Daoy (cell line): Measurements from ENCODE around the gene SPATA12. TPM values are rescaled to one million over a fixed set of nuclear protein-coding genes. Genes with fewer than 3 reads are reported as not detected.

Experiments used
- DNase-seq: peaks from one replicate; pipeline ENCODE4 v3.0.0-alpha.2; 2015; ENCODE audit warnings: low read depth
- total RNA-seq: library from RNA; depleted of rRNA; stranded (reverse); fragments of >200 nt; shearing (Covaris generic); gene quantifications from 2 replicates; pipeline ENCODE4 v1.2.3, GENCODE V29; 2014

Gene SPATA12
- total RNA-seq, 1 experiment from 2014 or later: 0.34 TPM

DNA sequence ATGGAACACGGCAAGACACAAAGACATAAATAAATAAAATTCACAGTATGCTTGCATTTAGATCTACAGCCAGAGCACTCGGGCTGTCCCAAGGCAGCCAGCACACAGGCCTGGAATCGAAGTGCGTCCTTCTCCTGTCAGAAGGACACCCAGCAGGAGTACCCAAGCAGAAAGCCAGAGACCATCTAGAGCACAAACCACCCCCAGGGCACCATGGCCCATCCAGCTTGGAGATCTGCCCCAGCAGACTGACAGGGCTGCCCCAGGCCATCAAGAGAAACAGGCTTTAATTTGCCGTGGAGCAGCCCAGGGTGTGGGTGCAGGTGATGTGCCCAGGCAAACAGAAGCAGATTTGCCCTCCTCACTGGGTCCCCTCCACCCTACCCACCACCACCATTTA is 7.8 kb upstream of the SPATA12 start:
- DNase-seq: no peak

DNA sequence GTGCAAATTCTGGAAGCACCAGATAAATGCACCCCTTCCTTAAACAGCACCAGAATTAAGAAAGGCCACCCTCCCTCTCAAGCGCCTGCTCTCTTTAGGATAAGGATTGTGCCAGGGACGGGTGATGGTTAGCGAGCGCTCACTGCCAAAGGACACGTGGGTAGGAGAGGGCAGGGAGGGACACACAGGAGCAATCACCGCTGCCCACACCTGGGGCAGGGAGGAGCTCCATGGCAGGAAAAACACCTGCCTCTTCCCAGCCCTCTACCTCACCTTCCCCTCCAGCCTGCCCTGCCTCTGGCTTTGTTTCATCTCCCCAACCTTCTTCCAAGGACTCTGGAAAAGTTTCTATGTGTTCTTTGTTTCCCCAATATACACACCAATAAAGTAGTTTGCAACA is 7.3 kb upstream of the SPATA12 start:
- no peak for DNase-seq

DNA sequence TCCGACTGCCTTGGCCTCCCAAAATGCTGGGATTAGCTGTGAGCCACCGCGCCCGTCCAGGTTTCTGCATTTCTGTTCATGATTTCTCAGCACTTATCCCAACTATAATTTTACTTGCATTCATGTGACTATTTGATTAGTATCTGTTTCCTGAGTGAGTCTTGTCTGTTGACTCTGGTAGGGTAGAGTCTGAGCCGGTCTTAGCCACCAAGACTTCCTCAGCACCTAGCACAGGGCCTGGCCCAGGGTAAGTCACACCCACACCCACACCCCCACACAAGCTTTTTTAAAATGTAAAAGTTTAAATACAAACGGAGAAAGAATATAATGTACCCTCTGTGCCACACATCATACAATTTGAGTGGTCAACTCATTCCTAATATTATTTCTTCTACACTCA is 3.1 kb upstream of the SPATA12 start:
- DNase-seq: no peak

- DNase-seq: peak; percentile 24
Measured at GRCh38 chr3:57059411-57059810, 1.1 kb upstream of the SPATA12 start.

GRCh38 chr3:57061556-57061955 is 1.1 kb downstream of the SPATA12 start:
- peak; percentile 17 for DNase-seq

- DNase-seq: no peak
Measured at GRCh38 chr3:57062101-57062631, 1.7 kb downstream of the SPATA12 start.

DNA sequence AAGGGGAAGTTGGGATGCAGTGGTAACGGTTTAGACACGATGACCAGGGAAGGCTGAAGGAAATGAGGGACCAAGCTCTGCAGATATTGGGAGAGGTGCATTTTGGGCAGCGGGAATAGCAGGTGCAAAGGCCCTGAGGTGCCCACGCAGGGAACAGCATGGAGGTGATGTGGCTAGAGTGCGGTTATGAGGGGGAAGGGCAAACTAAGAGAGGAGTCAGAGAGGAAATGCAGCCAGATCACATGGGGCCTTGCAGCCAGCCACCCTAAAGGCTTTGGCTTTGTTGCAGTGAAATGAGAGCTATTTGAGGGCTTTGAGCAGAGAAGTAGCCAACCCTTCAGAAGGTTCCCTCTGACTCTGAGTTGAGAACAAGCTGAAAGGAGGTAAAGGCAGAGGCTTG is 2.6 kb downstream of the SPATA12 start:
- DNase-seq: no peak

DNA sequence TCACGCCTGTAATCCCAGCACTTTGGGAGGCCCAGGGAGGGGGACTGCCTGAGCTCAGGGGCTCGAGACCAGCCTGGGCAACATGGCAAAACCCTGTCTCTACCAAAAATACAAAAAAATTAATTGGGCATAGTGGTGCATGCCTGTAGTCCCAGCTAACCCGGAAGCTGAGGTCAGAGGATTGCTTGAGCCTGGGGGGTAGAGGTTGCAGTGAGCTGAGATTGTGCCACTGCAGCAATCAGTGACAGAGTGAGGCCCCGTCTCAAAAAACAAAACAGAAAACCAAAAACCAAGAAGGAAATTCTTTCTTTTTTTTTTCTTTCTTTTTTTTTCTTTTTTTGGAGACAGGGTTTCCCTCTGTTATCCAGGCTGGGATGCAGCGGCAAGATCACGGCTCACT is 3.5 kb downstream of the SPATA12 start:
- no peak for DNase-seq

GRCh38 chr3:57064572-57064971 is 4.1 kb downstream of the SPATA12 start:
- no peak for DNase-seq

DNA sequence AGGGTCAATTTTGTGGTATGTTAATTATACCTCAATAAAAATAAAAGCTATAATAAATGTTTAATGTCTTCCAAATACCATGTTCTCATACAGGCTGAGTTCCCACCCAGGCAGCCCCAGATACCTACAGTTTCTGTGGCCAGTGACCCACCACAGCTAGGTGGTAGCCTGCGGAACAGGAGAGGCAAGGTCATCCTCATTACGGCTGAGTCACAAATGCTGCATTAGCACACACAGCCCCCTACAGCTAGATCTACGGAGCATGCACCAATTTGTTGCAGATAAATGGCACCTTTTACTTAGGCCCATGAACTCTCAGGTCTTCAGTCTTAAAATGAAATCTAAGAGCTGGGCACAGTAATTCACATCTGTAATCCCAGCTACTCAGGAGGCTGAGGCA is 5.1 kb downstream of the SPATA12 start:
- peak; percentile 19 for DNase-seq

DNA sequence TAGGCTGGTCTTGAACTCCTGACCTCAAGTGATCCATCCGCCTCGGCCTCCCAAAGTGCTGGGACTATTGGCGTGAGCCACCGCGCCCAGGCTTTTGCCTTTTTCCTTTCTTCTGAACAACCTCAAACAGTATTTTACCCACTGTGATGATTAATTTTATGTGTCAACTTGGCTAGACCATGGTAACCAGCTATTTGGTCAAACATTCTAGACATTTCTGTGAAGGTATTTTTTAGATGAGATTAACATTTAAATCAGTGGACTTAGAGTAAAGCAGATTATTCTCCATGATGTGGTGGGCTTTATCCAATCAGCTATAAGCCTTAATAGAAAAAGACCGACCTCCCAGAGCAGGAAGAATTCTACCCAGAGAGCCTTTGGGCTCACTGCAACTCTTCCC is 6.0 kb downstream of the SPATA12 start:
- DNase-seq: no peak

DNA sequence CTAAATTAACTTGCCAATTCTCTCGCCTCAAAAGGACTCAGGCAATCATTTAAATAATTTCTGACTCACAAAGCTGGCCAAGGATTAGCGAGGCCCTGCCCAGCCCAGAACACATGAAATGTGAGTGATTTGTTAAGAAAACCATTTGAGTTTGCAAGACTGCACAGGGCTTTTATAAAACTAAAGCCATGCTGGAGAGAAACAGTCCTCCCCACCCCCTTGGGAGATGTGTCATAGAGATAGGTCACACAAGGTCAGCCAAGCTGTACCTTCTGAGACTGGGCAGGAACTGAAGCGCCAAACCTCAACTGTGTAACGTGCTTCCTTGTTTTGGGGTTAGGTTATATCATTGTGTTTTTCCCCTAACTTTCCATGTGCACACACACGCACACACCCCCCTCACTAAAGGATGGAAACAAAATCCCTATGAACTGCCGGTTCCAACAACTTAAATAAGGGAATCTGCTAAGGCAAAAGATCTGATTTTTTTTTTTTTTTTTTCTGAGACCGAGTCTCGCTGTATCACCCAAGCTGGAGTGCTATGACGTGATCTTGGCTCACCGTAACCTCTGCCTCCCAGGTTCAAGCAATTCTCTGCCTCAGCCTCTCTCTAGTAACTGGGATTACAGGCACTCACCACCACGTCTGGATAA is 8.1 kb downstream of the SPATA12 start:
- DNase-seq: peak; percentile 67

DNA sequence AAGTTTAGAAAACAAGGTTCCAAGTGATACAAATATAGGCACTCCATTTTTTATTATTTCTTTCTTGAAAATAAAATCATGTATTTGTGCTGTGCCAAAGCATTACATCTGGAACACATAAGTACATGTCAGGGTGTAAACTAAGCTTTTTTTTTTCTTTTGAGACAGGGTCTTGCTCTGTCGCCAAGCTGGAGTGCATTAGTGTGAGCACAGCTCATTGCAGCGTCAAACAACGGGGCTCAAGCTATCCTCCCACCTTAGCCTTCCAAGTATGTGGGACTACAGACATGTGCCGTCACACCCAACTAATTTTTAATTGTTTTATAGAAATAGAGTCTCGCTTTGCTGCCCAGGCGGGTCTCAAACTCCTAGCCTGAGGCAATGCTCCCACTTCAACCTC is 9.0 kb downstream of the SPATA12 start:
- DNase-seq: no peak

GRCh38 chr3:57073628-57074027 is 13.2 kb downstream of the SPATA12 start:
- no peak for DNase-seq

DNA sequence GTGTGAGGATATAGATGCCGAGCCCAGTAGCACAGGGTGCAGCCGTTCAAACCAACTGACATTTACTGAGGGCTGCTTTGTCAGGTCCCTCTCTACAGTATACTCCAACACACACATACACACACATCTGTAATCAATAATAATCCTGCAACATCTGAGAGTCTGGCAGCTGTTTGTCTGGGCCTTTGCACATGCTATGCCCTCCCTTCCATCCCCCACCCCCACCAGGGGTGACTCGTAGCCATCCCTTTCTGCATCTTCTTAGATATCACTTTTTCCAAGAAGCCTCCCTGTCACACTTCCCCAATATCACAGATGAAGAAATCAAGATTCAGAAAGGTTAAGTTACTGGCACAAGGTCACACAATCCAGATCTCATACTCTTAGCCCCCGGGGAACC is 13.7 kb downstream of the SPATA12 start:
- no peak for DNase-seq

DNA sequence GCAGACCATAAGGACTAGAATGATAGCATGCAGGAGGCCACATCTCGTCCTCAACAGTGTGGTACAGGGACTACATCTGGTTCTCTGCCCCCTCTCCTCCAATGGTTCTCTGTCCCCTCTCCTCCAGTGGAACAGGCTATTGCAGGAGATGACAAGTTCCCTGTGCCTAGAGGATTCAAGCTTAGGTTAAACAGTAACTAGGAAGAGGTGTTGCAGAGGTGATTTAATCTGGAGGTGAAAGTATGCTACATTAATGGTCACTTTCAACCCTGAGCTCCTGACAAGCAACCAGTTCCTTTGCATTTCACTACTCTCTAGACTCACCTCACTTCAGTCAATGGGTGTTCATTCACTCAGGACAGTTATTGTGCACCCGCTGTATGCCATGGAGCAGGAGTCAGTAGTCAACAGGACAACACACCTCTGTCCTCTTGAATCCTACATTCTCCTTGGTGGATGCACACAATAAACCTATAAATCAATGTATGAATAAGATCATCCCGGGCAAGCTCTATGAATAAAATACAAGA is 16.0 kb downstream of the SPATA12 start:
- DNase-seq: no peak

DNA sequence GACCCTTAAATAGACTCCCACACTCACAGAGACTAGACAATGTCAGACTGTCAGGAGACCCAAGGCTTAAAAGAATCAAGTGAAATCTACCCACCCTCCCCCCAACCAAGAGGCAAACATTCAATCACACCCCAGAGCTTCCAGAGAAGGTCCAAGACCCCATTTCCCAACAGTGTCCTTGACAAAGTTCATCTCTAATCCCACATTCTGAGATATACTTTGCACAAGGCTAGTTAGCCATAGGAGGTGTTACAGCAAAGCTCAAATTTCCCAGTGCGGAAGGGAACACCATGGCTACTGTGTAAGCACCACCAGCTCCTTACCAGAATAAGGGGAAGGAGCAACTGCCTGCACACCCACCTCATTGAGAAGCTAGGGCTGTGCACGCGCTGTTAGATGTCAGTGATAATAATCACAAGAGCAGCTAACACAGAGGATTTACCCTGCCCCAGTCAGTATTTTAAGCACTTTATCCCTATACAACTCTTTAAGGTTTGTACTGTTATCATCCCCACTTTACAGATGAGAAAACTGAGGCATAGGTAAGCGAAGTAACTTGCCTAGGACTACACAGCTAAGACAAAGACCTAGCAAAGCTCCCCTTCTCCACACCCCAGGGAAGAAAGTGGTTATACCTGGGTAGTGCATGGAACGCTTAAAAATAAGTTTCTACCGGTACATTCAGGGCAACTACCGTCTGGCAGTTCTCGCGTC is 17.3 kb downstream of the SPATA12 start:
- DNase-seq: no peak

DNA sequence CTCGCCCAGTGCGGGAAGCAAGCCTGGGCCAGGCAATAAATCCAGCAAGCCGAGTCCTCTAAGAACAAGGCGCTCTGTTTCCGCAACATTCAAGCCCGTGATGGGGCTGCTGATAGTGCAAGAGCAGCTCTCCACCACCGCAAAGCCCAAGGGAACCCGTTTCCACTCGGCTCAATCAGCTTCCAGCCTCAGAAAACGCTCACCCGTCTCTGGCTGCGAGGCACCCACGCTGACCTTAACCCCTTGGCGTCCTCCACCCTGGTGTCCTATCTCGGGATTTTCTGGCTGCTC is 17.8 kb downstream of the SPATA12 start:
- peak; percentile 39 for DNase-seq

DNA sequence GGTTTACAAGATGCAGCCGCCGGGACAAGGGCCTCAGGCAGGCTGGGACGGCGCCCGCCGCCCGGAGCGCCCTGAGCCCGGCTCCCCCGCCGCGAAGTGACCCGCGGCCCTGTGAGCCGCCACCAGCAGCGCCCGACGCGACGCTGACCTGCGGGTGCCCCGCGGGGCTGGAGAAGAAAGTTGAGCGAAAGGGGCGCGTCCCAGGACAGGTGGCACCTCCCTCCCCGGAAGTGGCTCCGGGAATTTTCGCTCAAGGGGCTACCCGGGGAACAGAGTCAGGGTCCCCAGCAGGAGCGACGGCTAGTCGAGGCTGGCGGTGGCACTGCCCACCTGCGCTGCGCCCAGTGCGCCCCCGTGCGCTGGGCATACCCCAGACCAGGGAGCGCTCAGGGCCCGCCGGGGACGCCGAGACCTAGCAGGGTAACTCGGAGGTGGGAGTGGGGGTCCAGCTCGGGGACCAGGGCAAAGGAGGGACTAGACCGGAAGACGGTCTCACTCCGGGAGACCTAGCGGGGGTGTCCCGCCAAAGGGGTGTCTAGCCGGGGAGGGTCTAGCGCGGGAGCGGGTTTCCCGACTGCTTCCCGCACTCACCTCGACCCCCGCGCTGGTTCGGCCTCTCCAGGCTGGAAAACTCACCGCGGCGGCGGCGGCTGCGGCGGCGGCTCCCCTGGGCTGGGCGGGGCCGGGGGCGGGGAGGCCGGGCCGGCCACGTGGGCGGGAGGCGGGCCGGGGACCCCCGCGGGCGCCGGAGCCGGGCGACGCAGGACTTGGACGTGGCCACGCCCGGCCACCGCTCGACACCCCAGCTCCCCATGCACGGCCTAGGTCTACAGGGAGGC is 18.4 kb downstream of the SPATA12 start:
- DNase-seq: peak; percentile 67

DNA sequence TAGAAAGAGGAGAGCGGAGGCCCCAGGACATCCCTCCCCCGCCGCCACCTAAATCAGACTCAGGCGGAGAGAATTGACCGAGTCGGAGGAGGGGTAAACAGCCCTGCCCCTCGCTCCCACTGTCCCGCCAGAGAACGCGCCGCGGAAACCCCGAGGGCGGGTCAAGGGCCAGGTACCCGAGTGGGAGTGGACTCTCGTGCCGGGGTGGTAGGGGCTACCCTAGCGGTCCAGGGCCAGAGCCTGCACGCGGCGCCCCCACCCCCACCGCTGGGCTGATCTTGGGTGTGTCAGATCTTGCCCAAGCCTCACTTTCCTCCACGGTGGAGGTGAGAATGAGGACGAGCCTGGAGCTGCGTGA is 19.0 kb downstream of the SPATA12 start:
- DNase-seq: peak; percentile 7

GRCh38 chr3:57080171-57080570 is 19.7 kb downstream of the SPATA12 start:
- no peak for DNase-seq

DNA sequence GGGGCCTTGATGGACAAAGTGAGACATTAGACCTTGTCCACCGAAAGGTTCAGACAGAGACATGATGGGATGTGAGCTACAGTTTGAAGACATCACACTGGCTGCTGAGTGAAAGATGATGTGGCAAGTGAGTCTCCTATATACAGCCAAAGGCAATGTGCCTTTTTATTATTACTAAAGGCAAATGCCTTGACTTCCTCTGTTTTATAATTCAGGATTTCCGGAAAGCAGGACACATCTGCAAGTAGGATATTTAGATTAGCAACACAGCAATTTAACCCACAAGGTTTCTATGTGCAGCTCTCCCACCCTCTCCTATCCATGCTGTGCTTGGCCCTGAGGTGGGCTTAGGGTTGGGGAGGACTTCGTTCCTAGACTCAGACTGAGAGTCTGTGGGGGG is 20.7 kb downstream of the SPATA12 start:
- DNase-seq: no peak

- no peak for DNase-seq
Measured at GRCh38 chr3:57082481-57082880, 22.0 kb downstream of the SPATA12 start.
